Colon (tissue), 2 donors: Measurements from ENCODE around the gene TMEM120A.

Source experiments
- FAIRE-seq: peaks from 2 replicates; lab custom pipeline; 2012; peaks lifted over from hg19 to GRCh38; lab: Jason Lieb, UNC
- donor health status: control.
- donor health status: control.

The TMEM120A gene

GRCh38 chr7:75980430-75981202, 13.8 kb downstream of the TMEM120A start:
- no peak for FAIRE-seq

GRCh38 chr7:75979759-75980429, 14.5 kb downstream of the TMEM120A start:
- FAIRE-seq, result no peak

- FAIRE-seq, result no peak
Observed at GRCh38 chr7:75977743-75978142, 16.7 kb downstream of the TMEM120A start.

- FAIRE-seq, result no peak
Observed at GRCh38 chr7:75971961-75972763, 22.2 kb downstream of the TMEM120A start.

- FAIRE-seq, result no peak
Observed at GRCh38 chr7:75971309-75971960, 23.0 kb downstream of the TMEM120A start.

GRCh38 chr7:75969704-75970498, 24.5 kb downstream of the TMEM120A start:
- FAIRE-seq, result no peak

GRCh38 chr7:75969182-75969581, 25.2 kb downstream of the TMEM120A start:
- FAIRE-seq, result no peak

- FAIRE-seq, result no peak
Observed at GRCh38 chr7:75968561-75969001, 25.8 kb downstream of the TMEM120A start.

GRCh38 chr7:75968012-75968411, 26.4 kb downstream of the TMEM120A start:
- FAIRE-seq, result no peak

- no peak for FAIRE-seq
Observed at GRCh38 chr7:75967487-75967997, 26.9 kb downstream of the TMEM120A start.

GRCh38 chr7:75967055-75967454, 27.3 kb downstream of the TMEM120A start:
- FAIRE-seq, result no peak

- FAIRE-seq, result no peak
Observed at GRCh38 chr7:75966190-75966961, 28.0 kb downstream of the TMEM120A start.

GRCh38 chr7:75965617-75966016, 28.8 kb downstream of the TMEM120A start:
- no peak for FAIRE-seq

GRCh38 chr7:75963381-75963995, 30.9 kb downstream of the TMEM120A start:
- FAIRE-seq, result no peak

GRCh38 chr7:75962607-75963380, 31.6 kb downstream of the TMEM120A start:
- FAIRE-seq, result no peak

GRCh38 chr7:75961218-75961617, 33.2 kb downstream of the TMEM120A start:
- FAIRE-seq, result no peak

- no peak for FAIRE-seq
Observed at GRCh38 chr7:75960372-75960771, 34.0 kb downstream of the TMEM120A start.

- no peak for FAIRE-seq
Observed at GRCh38 chr7:75958802-75959543, 35.4 kb downstream of the TMEM120A start.
